GM08714 (cell line): ENCODE measurements around the gene HGFAC.

Source experiments
- H3K4me3 ChIP-seq: fragments of 200-500 bp; sonication (Bioruptor generic); 2 replicates; pipeline ENCODE4 v1.5.1; 2014; ENCODE audit warnings: mild to moderate bottlenecking, low read length, inconsistent platforms
- ZNF274 ChIP-seq: IDR thresholded peaks from 2 replicates; pipeline ENCODE4 v1.6.1; 2012; ENCODE audit warnings: mild to moderate bottlenecking, low read depth, low read length

The HGFAC gene

GRCh38 chr4:3441501-3442459 is at the start of gene HGFAC:
TSS of gene HGFAC (plus strand) at chr4:3441968. CDS start at chr4:3442002, 34 bp downstream.
- H3K4me3 ChIP-seq: no peak within 1 kb of the TSS
- no peak for TF ChIP-seq ZNF274

- no peak overlapping the region for H3K4me3 ChIP-seq
- no peak for TF ChIP-seq ZNF274
Observed at GRCh38 chr4:3392321-3392720, 49.4 kb upstream of the HGFAC start.

GRCh38 chr4:3393171-3393570 is 48.6 kb upstream of the HGFAC start:
- H3K4me3 ChIP-seq: no peak overlapping the region
- no peak for TF ChIP-seq ZNF274

- no peak overlapping the region for H3K4me3 ChIP-seq
- no peak for TF ChIP-seq ZNF274
Observed at GRCh38 chr4:3396600-3396999, 45.2 kb upstream of the HGFAC start.

GRCh38 chr4:3397128-3397527 is 44.6 kb upstream of the HGFAC start:
- no peak for TF ChIP-seq ZNF274
- no peak overlapping the region for H3K4me3 ChIP-seq

GRCh38 chr4:3399277-3400194 is 42.2 kb upstream of the HGFAC start:
- H3K4me3 ChIP-seq: no peak overlapping the region
- TF ChIP-seq ZNF274: no peak

- no peak for TF ChIP-seq ZNF274
- no peak overlapping the region for H3K4me3 ChIP-seq
Observed at GRCh38 chr4:3401436-3402171, 40.2 kb upstream of the HGFAC start.

GRCh38 chr4:3402491-3403347 is 39.0 kb upstream of the HGFAC start:
- H3K4me3 ChIP-seq: no peak overlapping the region
- no peak for TF ChIP-seq ZNF274

GRCh38 chr4:3403348-3403906 is 38.3 kb upstream of the HGFAC start:
- no peak overlapping the region for H3K4me3 ChIP-seq
- TF ChIP-seq ZNF274: no peak

- H3K4me3 ChIP-seq: no peak overlapping the region
- TF ChIP-seq ZNF274: no peak
Observed at GRCh38 chr4:3404546-3404945, 37.2 kb upstream of the HGFAC start.

- TF ChIP-seq ZNF274: no peak
- H3K4me3 ChIP-seq: no peak overlapping the region
Observed at GRCh38 chr4:3405176-3405575, 36.6 kb upstream of the HGFAC start.

GRCh38 chr4:3406021-3406420 is 35.7 kb upstream of the HGFAC start:
- H3K4me3 ChIP-seq: no peak overlapping the region
- TF ChIP-seq ZNF274: no peak

- no peak overlapping the region for H3K4me3 ChIP-seq
- no peak for TF ChIP-seq ZNF274
Observed at GRCh38 chr4:3406431-3406830, 35.3 kb upstream of the HGFAC start.
